ENCODE measurements around the gene CDK16.
A peak's percentile ranks its signal among the peaks of the same experiment; 100 is the strongest.
"Not testable (repeated sequence)": the region's sequence is repeated elsewhere in the genome, so short reads cannot be mapped to it uniquely, and the experiment has no call there.

The CDK16 gene

GRCh38 chrX:47257620-47258019 is 39.1 kb downstream of the CDK16 start:
- not testable (repeated sequence) for DNase-seq

DNA sequence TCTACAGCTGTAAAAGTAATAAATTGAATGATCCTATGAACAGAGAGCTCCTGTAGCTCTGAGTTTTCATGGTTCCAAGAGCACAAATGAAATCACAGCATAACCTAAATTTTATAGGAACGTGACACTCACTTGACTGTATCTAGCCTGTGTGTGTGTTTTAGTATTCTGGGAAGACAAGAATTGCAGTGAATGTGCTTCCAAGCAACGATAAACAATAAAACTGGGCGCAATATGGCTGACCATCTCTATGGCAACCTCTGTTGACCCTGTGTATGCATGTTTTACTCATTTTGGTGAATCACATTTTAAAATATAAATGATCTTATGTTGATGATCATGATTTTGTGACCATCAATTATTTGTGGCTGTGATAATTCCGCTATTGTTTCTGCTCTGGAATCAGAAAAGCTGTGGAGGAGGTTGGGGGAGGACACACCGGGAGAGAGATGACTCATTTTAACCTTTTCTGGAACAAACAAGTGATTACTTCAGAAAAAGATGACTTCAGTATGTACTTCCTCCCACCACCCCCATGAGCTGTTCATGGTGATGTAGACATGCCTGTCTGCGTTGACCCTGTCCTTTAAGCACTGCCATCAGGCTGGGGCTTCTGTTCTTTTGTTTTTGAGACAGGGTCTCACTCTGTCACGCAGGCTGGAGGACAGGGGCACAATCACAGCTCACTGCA is 46.1 kb downstream of the CDK16 start:
- peak; percentile 69 for DNase-seq

DNA sequence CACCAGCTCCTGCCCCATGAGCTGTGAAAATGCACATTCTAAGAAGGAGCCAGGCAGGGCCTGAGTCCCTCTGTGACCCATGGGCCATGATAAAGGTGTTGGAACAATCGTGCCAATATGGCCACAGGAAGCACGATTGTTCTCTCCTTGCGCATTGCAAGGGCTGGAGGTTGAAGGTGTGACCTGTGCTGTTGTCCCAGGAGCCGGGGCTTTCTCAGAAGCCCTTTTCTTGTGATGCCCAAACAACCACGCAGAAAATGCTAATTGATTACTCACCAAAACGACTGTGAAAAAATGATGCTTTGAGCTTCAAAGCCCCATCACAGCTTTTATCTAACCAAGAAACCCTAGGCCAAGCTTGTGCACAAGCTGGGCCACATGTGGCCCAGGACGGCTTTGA is 48.2 kb downstream of the CDK16 start:
- DNase-seq: no peak

- DNase-seq: no peak
Measured at GRCh38 chrX:47272013-47272408, 53.5 kb downstream of the CDK16 start.

DNA sequence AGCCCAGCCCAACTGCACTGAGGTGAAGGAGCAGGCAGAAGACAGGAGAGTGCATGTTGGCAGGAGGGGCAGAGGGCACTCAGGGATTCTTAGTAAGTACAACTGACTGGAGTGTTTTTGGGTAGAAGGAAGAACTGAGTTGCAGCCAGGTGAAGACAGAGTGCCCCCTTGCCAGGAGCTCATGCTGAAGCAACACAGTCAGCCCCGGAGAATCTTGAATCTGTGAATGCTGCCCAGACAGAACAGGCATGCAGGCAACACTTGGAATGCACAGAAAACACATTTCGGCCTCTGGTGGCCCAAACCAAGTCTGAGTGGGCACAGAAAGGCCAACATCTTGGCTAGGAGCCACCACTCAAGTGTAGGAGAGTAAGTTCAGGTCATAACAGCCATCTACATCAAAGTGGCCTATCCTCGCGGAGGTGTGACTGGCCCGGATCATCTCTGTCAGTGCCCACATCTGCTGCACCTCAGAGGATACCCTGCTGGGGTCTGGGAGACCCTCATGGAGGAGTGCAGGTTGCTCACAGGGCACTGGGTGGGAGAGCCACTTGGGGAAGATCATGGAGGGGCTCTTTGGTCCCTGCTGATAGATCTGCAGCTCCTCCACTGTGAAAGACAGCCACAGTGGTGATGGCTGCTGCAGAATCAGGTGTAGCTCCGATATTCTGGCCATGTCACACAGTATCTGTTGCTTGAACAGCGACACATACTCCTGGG is 54.7 kb downstream of the CDK16 start:
- no peak for DNase-seq

GRCh38 chrX:47278691-47279090 is 60.2 kb downstream of the CDK16 start:
- no peak for DNase-seq
